Keratinocyte (primary cell): ENCODE data around the gene KAT8. TPM values are rescaled to one million over a fixed set of nuclear protein-coding genes. Genes with fewer than 3 reads are reported as not detected.
A peak's percentile ranks its signal among the peaks of the same experiment; 100 is the strongest.

Experiments
- DNase-seq: peaks from one replicate; pipeline ENCODE4 v3.0.0-alpha.2; 2011; ENCODE audit warnings: low read depth, missing footprints, low spot score
- FAIRE-seq: peaks from 2 replicates; lab custom pipeline; 2011; peaks lifted over from hg19 to GRCh38; lab: Jason Lieb, UNC
- H2AFZ ChIP-seq: 2 replicates; pipeline ENCODE4 v1.6.0; 2012; ENCODE audit warnings: low read length, control low read depth, inconsistent platforms; ENCODE audit not compliant: control insufficient read depth
- H3K27ac ChIP-seq: 2 replicates; pipeline ENCODE4 v1.5.1; 2011; ENCODE audit warnings: low read length; ENCODE audit not compliant: control insufficient read depth, insufficient read depth
- H3K27me3 ChIP-seq: 3 replicates; pipeline ENCODE4 v1.6.0; 2011; ENCODE audit warnings: low read length; ENCODE audit not compliant: control insufficient read depth, insufficient read depth; ENCODE audit errors: extremely low read depth
- H3K36me3 ChIP-seq, 2 experiments: 2 replicates in 1 of 2; 3 replicates in 1 of 2; pipeline ENCODE4 v1.5.1; 2011; ENCODE audit warnings: low read length in 2 of 2, mild to moderate bottlenecking in 1 of 2; ENCODE audit not compliant: control insufficient read depth in 2 of 2, insufficient read depth in 2 of 2; ENCODE audit errors: extremely low read depth in 1 of 2
- H3K4me1 ChIP-seq: 3 replicates; pipeline ENCODE4 v1.5.1; 2011; ENCODE audit warnings: low read length; ENCODE audit not compliant: control insufficient read depth, insufficient read depth; ENCODE audit errors: extremely low read depth
- H3K4me2 ChIP-seq: 3 replicates; pipeline ENCODE4 v1.6.0; 2011; ENCODE audit warnings: low read depth, low read length; ENCODE audit not compliant: control insufficient read depth, insufficient read depth; ENCODE audit errors: extremely low read depth
- H3K4me3 ChIP-seq, 3 experiments: fragments of 200-600 bp in 1 of 3; sonication (generic) in 1 of 3; 2 replicates in 2 of 3; 3 replicates in 1 of 3; pipeline ENCODE4 v1.5.1; 2011 to 2016; ENCODE audit warnings: low read length in 3 of 3, mild to moderate bottlenecking in 3 of 3, control low read depth in 2 of 3, inconsistent platforms in 1 of 3, low read depth in 1 of 3, mixed read lengths in 1 of 3, mixed run types in 1 of 3, moderate library complexity in 1 of 3; ENCODE audit not compliant: control insufficient read depth in 2 of 3, insufficient read depth in 2 of 3; ENCODE audit errors: extremely low read depth in 1 of 3
- H3K79me2 ChIP-seq: 2 replicates; pipeline ENCODE4 v1.6.0; 2012; ENCODE audit warnings: low read length; ENCODE audit not compliant: control insufficient read depth, insufficient read depth
- H3K9ac ChIP-seq: 3 replicates; pipeline ENCODE4 v1.6.0; 2011; ENCODE audit warnings: low read length; ENCODE audit not compliant: control insufficient read depth, insufficient read depth; ENCODE audit errors: extremely low read depth
- H3K9me1 ChIP-seq: 3 replicates; pipeline ENCODE4 v1.6.0; 2011; ENCODE audit warnings: low read length; ENCODE audit not compliant: control insufficient read depth, insufficient read depth; ENCODE audit errors: extremely low read depth
- H3K9me3 ChIP-seq: 2 replicates; pipeline ENCODE4 v1.5.1; 2012; ENCODE audit warnings: low read depth, low read length; ENCODE audit not compliant: control insufficient read depth
- H4K20me1 ChIP-seq: 3 replicates; pipeline ENCODE4 v1.6.0; 2011; ENCODE audit warnings: low read length; ENCODE audit not compliant: control insufficient read depth, insufficient read depth; ENCODE audit errors: extremely low read depth
- CTCF ChIP-seq, 3 experiments: IDR thresholded peaks in 1 of 3; conservative IDR thresholded peaks in 1 of 3; optimal IDR thresholded peaks in 1 of 3; 2 replicates in 2 of 3; 3 replicates in 1 of 3; pipeline versions ENCODE3 to v1.5.1; 2011; ENCODE audit warnings: low read length in 3 of 3, mild to moderate bottlenecking in 3 of 3, moderate library complexity in 2 of 3, control low read depth in 1 of 3, inconsistent platforms in 1 of 3; ENCODE audit not compliant: insufficient read depth in 2 of 3; ENCODE audit errors: extremely low read depth in 1 of 3
- EZH2 ChIP-seq: IDR thresholded peaks from one replicate; pipeline ENCODE4 v1.6.1; 2012; ENCODE audit warnings: inconsistent platforms, mild to moderate bottlenecking, low read length, moderate library complexity
- dilution Hi-C: fragments of 300-500 bp; cut with MboI; formaldehyde crosslinking; loops from one replicate; pipeline ENCODE4 v1.7.0; 2020; ENCODE audit warnings: low sequenced_read_pairs; ENCODE audit not compliant: extremely low pct_ligation_motif_present
- polyA plus RNA-seq, 5 experiments: library from polyadenylated mRNA; depleted of rRNA in 3 of 5; stranded (reverse) in 3 of 5; stranded (forward) in 1 of 5; unstranded in 1 of 5; fragments of >200 nt; gene quantifications; 1 replicate in 1 of 5; 2 replicates in 3 of 5; 3 replicates in 1 of 5; pipeline versions ENCODE4 v1.2.1 to v1.2.3, GENCODE V29; 2011 to 2012; ENCODE audit warnings: missing spikeins in 2 of 5, low read depth in 1 of 5, low replicate concordance in 1 of 5

KAT8 gene
- polyA plus RNA-seq, 1 donor (not counting 4 experiments of a cell fraction or from before 2014, with no cell fraction given) = 26.4 TPM

GRCh38 chr16:31114468-31114867 lies 3.0 kb upstream of the KAT8 start:
- no peaks in the 10 kb centered on the region for H3K27me3 ChIP-seq
- dilution Hi-C loops = no loop called here
- no peaks in the 10 kb centered on the region for H4K20me1 ChIP-seq
- no peak for TF ChIP-seq EZH2
- no peak for TF ChIP-seq CTCF (optimal IDR thresholded peaks at IDR 0.05 in 1 of 3, IDR thresholded peaks at IDR 0.05 in 1 of 3, conservative IDR thresholded peaks at IDR 0.05 in 1 of 3; ENCODE audit: extremely low read depth in 1 of 3, insufficient read depth in 2 of 3, low read length in 3 of 3)
- FAIRE-seq = no peak
- peaks cover 2% of the 10 kb centered on the region for H3K9me1 ChIP-seq
- no peak overlapping the region for H2AFZ ChIP-seq
- H3K4me1 ChIP-seq = peaks cover 15% of the 10 kb centered on the region
- no peak overlapping the region for H3K4me2 ChIP-seq
- H3K79me2 ChIP-seq = peaks cover 15% of the 10 kb centered on the region
- H3K27ac ChIP-seq = no peak overlapping the region
- no peak overlapping the region for H3K4me3 ChIP-seq
- no peak overlapping the region for H3K9ac ChIP-seq
- peaks cover 24 to 25% of the 10 kb centered on the region in 2 experiments for H3K36me3 ChIP-seq
- no peaks in the 10 kb centered on the region for H3K9me3 ChIP-seq
- no peak for DNase-seq

GRCh38 chr16:31118223-31119155 lies 1.0 kb downstream of the KAT8 start:
- Histone ChIP-seq H3K27ac (peak overlapping the region; percentile 99), H3K9me1 (peaks cover 2% of the 10 kb centered on the region), H3K4me2 (peak overlapping the region; percentile 96), H3K4me1 (peaks cover 16% of the 10 kb centered on the region), H3K27me3 (no peaks in the 10 kb centered on the region), H3K79me2 (peaks cover 23% of the 10 kb centered on the region), H3K36me3 (peaks cover 10 to 26% of the 10 kb centered on the region in 2 experiments), H4K20me1 (peaks cover 6% of the 10 kb centered on the region), H3K9me3 (no peaks in the 10 kb centered on the region), H3K4me3 (peak overlapping the region; percentile 47 to 87 (median 83)), H3K9ac (peak overlapping the region; percentile 93), H2AFZ (peak overlapping the region; percentile 55)
- TF ChIP-seq EZH2 (no peak), CTCF (optimal IDR thresholded peaks at IDR 0.05 in 1 of 3, IDR thresholded peaks at IDR 0.05 in 1 of 3, conservative IDR thresholded peaks at IDR 0.05 in 1 of 3; ENCODE audit: extremely low read depth in 1 of 3, insufficient read depth in 2 of 3, low read length in 3 of 3) (no peak)
- DNase-seq (peak; percentile 86), FAIRE-seq (peak; percentile 82)
- dilution Hi-C loops = no loop called here
